ENCODE measurements around the gene CCDC85C.
A peak's percentile ranks its signal among the peaks of the same experiment; 100 is the strongest.
"Not testable (repeated sequence)": the region's sequence is repeated elsewhere in the genome, so short reads cannot be mapped to it uniquely, and the experiment has no call there.

The CCDC85C gene

GRCh38 chr14:99603471-99604277 lies at the start of gene CCDC85C:
Gene CCDC85C, minus strand, starts transcription at chr14:99604207. Its CDS starts 248 bp downstream, at chr14:99603959.
- peak within 1 kb of the TSS; percentile 92 for H3K4me3 Mint-ChIP-seq
- peaks cover 17% of the 10 kb centered on the region for H3K4me1 Mint-ChIP-seq (ENCODE audit: low read depth)
- H3K27ac Mint-ChIP-seq = peak within 1 kb of the TSS; percentile 91
- H3K27me3 Mint-ChIP-seq (ENCODE audit: low read depth) = peaks cover 12% of the 10 kb centered on the region
- H3K9me3 Mint-ChIP-seq = no peaks in the 10 kb centered on the region
- DNase-seq (ENCODE audit: low spot score) = peak; percentile 38
- no peaks in the 10 kb centered on the region for H3K36me3 Mint-ChIP-seq (ENCODE audit: low read depth)

- Mint-ChIP-seq H3K4me1 (ENCODE audit: low read depth) (no peaks in the 10 kb centered on the region), H3K36me3 (ENCODE audit: low read depth) (no peaks in the 10 kb centered on the region), H3K27ac (no peak overlapping the region), H3K9me3 (no peaks in the 10 kb centered on the region), H3K27me3 (ENCODE audit: low read depth) (peaks cover 5% of the 10 kb centered on the region), H3K4me3 (no peak overlapping the region)
- DNase-seq (ENCODE audit: low spot score) = no peak
Measured at GRCh38 chr14:99651953-99652746, 48.1 kb upstream of the CCDC85C start.

GRCh38 chr14:99650189-99650588 lies 46.2 kb upstream of the CCDC85C start:
- H3K36me3 Mint-ChIP-seq (ENCODE audit: low read depth) = no peaks in the 10 kb centered on the region
- H3K4me3 Mint-ChIP-seq = no peak overlapping the region
- no peak overlapping the region for H3K27ac Mint-ChIP-seq
- H3K9me3 Mint-ChIP-seq = no peaks in the 10 kb centered on the region
- DNase-seq (ENCODE audit: low spot score) = no peak
- H3K27me3 Mint-ChIP-seq (ENCODE audit: low read depth) = peaks cover 13% of the 10 kb centered on the region
- H3K4me1 Mint-ChIP-seq (ENCODE audit: low read depth) = no peaks in the 10 kb centered on the region

- Mint-ChIP-seq H3K4me1 (ENCODE audit: low read depth) (no peaks in the 10 kb centered on the region), H3K36me3 (ENCODE audit: low read depth) (no peaks in the 10 kb centered on the region), H3K27ac (no peak overlapping the region), H3K9me3 (no peaks in the 10 kb centered on the region), H3K27me3 (ENCODE audit: low read depth) (peaks cover 13% of the 10 kb centered on the region), H3K4me3 (no peak overlapping the region)
- no peak for DNase-seq (ENCODE audit: low spot score)
Measured at GRCh38 chr14:99649643-99650042, 45.6 kb upstream of the CCDC85C start.

GRCh38 chr14:99649219-99649618 lies 45.2 kb upstream of the CCDC85C start:
- no peaks in the 10 kb centered on the region for H3K9me3 Mint-ChIP-seq
- no peak overlapping the region for H3K4me3 Mint-ChIP-seq
- no peaks in the 10 kb centered on the region for H3K36me3 Mint-ChIP-seq (ENCODE audit: low read depth)
- no peak for DNase-seq (ENCODE audit: low spot score)
- H3K27me3 Mint-ChIP-seq (ENCODE audit: low read depth) = peaks cover 16% of the 10 kb centered on the region
- no peak overlapping the region for H3K27ac Mint-ChIP-seq
- H3K4me1 Mint-ChIP-seq (ENCODE audit: low read depth) = no peaks in the 10 kb centered on the region

GRCh38 chr14:99648027-99648784 lies 44.2 kb upstream of the CCDC85C start:
- Mint-ChIP-seq H3K36me3 (ENCODE audit: low read depth) (no peaks in the 10 kb centered on the region), H3K27ac (no peak overlapping the region), H3K27me3 (ENCODE audit: low read depth) (peaks cover 25% of the 10 kb centered on the region)

GRCh38 chr14:99647411-99647810 lies 43.4 kb upstream of the CCDC85C start:
- H3K36me3 Mint-ChIP-seq (ENCODE audit: low read depth) = no peaks in the 10 kb centered on the region
- DNase-seq (ENCODE audit: low spot score) = no peak
- H3K27me3 Mint-ChIP-seq (ENCODE audit: low read depth) = peaks cover 25% of the 10 kb centered on the region
- no peak overlapping the region for H3K4me3 Mint-ChIP-seq
- H3K4me1 Mint-ChIP-seq (ENCODE audit: low read depth) = no peaks in the 10 kb centered on the region
- no peaks in the 10 kb centered on the region for H3K9me3 Mint-ChIP-seq
- no peak overlapping the region for H3K27ac Mint-ChIP-seq

More at GRCh38 chr14:99648027-99648784, 44.2 kb upstream of the CCDC85C start:
- DNase-seq (ENCODE audit: low spot score) = no peak
- H3K4me3 Mint-ChIP-seq = no peak overlapping the region
- no peaks in the 10 kb centered on the region for H3K9me3 Mint-ChIP-seq
- no peaks in the 10 kb centered on the region for H3K4me1 Mint-ChIP-seq (ENCODE audit: low read depth)

- Mint-ChIP-seq H3K27me3 (ENCODE audit: low read depth) (peaks cover 32% of the 10 kb centered on the region), H3K4me1 (ENCODE audit: low read depth) (no peaks in the 10 kb centered on the region), H3K4me3 (no peak overlapping the region), H3K27ac (no peak overlapping the region), H3K36me3 (ENCODE audit: low read depth) (no peaks in the 10 kb centered on the region), H3K9me3 (no peaks in the 10 kb centered on the region)
- no peak for DNase-seq (ENCODE audit: low spot score)
Measured at GRCh38 chr14:99645545-99646505, 41.8 kb upstream of the CCDC85C start.

- Mint-ChIP-seq H3K4me3 (no peak within 1 kb of the TSS), H3K36me3 (ENCODE audit: low read depth) (no peaks in the 10 kb centered on the region), H3K4me1 (ENCODE audit: low read depth) (no peaks in the 10 kb centered on the region), H3K27ac (no peak within 1 kb of the TSS), H3K9me3 (no peaks in the 10 kb centered on the region), H3K27me3 (ENCODE audit: low read depth) (peaks cover 32% of the 10 kb centered on the region)
- no peak for DNase-seq (ENCODE audit: low spot score)
Measured at GRCh38 chr14:99644723-99645544, 40.9 kb upstream of the CCDC85C start, which contains the start of gene HHIPL1. Gene HHIPL1, plus strand, starts transcription at chr14:99645129. Its CDS starts 79 bp downstream, at chr14:99645208.

- H3K4me3 Mint-ChIP-seq = no peak overlapping the region
Measured at GRCh38 chr14:99644035-99644587, 40.1 kb upstream of the CCDC85C start.

GRCh38 chr14:99643343-99643742 lies 39.3 kb upstream of the CCDC85C start:
- Mint-ChIP-seq H3K4me3 (no peak overlapping the region), H3K27me3 (ENCODE audit: low read depth) (peaks cover 32% of the 10 kb centered on the region), H3K27ac (no peak overlapping the region), H3K36me3 (ENCODE audit: low read depth) (no peaks in the 10 kb centered on the region), H3K9me3 (no peaks in the 10 kb centered on the region), H3K4me1 (ENCODE audit: low read depth) (no peaks in the 10 kb centered on the region)
- no peak for DNase-seq (ENCODE audit: low spot score)

More at GRCh38 chr14:99644035-99644587, 40.1 kb upstream of the CCDC85C start:
- Mint-ChIP-seq H3K36me3 (ENCODE audit: low read depth) (no peaks in the 10 kb centered on the region), H3K27me3 (ENCODE audit: low read depth) (peaks cover 32% of the 10 kb centered on the region), H3K27ac (no peak overlapping the region), H3K4me1 (ENCODE audit: low read depth) (no peaks in the 10 kb centered on the region), H3K9me3 (no peaks in the 10 kb centered on the region)
- DNase-seq (ENCODE audit: low spot score) = no peak

- not testable (repeated sequence) for H3K27ac Mint-ChIP-seq; DNase-seq (ENCODE audit: low spot score); H3K4me1 Mint-ChIP-seq (ENCODE audit: low read depth); H3K36me3 Mint-ChIP-seq (ENCODE audit: low read depth); H3K4me3 Mint-ChIP-seq; H3K9me3 Mint-ChIP-seq
- H3K27me3 Mint-ChIP-seq (ENCODE audit: low read depth) = peaks cover 32% of the 10 kb centered on the region
Measured at GRCh38 chr14:99642771-99643170, 38.8 kb upstream of the CCDC85C start.

All from T-helper 2 cell treated with Interferon-gamma antibody and Interleukin-4, amounts not matched to agents 5 μg/mL and 100 μg/mL, for 36 hours (primary cell).